GM18505 (cell line): ENCODE results near the gene GCG.

Source experiments
- ATAC-seq: cut with Tn5 transposase; IDR thresholded peaks from one replicate; pipeline ENCODE4 v1.9.1; 2021; ENCODE audit not compliant: unreplicated experiment
- POLR2A ChIP-seq: IDR thresholded peaks from 4 replicates; pipeline ENCODE4 v1.6.1; 2011; ENCODE audit warnings: borderline replicate concordance; ENCODE audit not compliant: insufficient read depth, insufficient read length; ENCODE audit errors: extremely low read depth

The GCG gene

DNA sequence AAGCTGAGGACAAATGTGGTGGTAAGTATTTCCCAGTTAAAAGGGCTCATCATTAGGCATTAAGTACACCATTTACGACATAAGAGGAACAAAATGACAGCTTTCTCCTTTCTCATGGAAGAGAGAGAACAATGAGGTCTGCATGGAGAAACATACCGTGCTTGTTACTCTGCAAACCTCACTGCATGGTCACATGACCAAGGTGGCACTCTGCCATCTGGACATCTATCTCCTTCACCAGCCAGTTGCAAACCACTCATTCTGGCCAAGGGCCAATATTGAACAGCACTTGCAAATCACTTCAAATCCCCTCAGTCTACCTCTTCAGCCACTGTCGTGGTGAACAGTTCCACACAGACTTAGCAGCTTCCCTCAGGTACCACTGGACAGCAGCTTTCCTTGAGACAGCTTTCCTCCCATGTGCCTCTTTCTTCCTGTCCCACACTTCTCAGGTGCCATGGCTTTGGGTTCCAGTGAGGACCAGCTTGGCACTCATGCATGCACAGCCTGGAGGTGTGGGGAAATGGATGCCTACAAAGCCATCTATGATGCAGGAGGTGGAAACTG lies 48.5 kb downstream of the GCG start:
- no peak for ATAC-seq
- no peak for TF ChIP-seq POLR2A

DNA sequence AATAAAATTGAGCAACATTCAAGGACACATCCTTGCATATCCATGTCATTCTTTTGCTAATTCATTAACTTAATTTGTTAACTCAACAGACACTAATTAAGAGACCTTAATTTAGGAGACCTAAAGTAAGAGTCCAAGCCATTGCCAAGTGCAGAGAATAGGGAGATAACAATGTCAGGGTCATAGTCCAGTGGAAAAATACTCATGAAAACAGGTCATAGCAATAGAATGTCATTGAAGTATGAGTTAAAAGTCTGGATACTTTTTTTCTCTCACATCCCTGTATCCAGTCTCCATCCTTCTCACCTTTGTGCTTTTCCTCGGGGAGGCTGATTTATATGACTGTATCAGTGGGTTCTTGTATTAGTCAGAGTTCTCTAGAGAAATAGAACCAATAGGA lies 51.5 kb downstream of the GCG start:
- ATAC-seq: no peak
- no peak for TF ChIP-seq POLR2A

DNA sequence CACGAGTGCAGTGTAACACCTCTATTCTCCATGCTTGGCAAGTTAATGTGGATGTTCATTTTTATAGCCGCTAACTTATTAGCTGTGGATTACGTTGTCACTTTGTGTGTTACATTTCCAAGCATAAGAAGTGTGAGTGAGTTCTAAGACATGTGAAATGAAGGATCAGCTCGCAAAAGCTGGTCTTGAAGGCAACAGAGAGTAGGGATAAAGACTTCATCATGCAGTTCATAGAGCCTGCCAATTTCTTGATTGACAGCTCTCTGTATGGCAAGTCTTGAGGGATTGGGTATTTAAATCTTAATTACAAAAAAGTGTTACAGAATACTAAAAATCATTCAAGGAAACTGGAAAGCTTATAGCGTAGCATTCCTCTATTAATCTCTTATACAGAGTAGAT lies 52.2 kb downstream of the GCG start:
- ATAC-seq: no peak

More for the DNA sequence above, 52.2 kb downstream of the GCG start:
- no peak for TF ChIP-seq POLR2A
